Measurements from ENCODE around the gene CDK16. TPM values are rescaled to one million over a fixed set of nuclear protein-coding genes. Genes with fewer than 3 reads are reported as not detected.

Gene CDK16
- total and polyA plus RNA-seq, 9 of the 15 experiments (the other 6 are each of a cell fraction or from before 2014, with no cell fraction given): 3.9 to 104 (median 57.5) TPM

GRCh38 chrX:47172549-47172948 lies 45.9 kb upstream of the CDK16 start:
- no peak for ATAC-seq
- H3K9ac ChIP-seq (ENCODE audit: insufficient read depth in 1 of 2, low read depth in 2 of 2, low read length in 2 of 2): no peak overlapping the region
- H3K27ac ChIP-seq (ENCODE audit: extremely low read depth, low read depth, low read length): no peak overlapping the region
- WGBS (ENCODE audit: insufficient coverage, low coverage, missing lambda C conversion rate): 83% methylated on average over 5 of the region's 7 CpGs
- H3K4me3 ChIP-seq: no peak overlapping the region
- H4K20me1 ChIP-seq (replicated peaks; ENCODE audit: control insufficient read depth, insufficient read depth, low read length): peaks cover 4% of the 10 kb centered on the region
- in situ Hi-C loops (cut with MboI) (no loop called here), intact Hi-C loops (cut with micrococcal nuclease) (no loop called here)
- H3K36me3 ChIP-seq (ENCODE audit: control insufficient read depth, insufficient read depth, low read length): peaks cover 80% of the 10 kb centered on the region; the same call in 2 of the 3 replicates
- ChIA-PET CTCF (ENCODE audit: low intra/inter-chr PET ratio) (no interaction called here), POLR2A (interaction anchor here (0.6 kb wide), 1 partner anchor 26 kb away, joined by 3 read pairs; no protein-coding TSS in a partner anchor)
- H2AFZ ChIP-seq (ENCODE audit: low read depth, low read length): no peak overlapping the region
- H3K79me2 ChIP-seq (ENCODE audit: control insufficient read depth, insufficient read depth, low read length): peaks cover 4% of the 10 kb centered on the region; the same call in 1 of the 3 replicates
- no peak for DNase-seq (ENCODE audit: extremely low read depth in 1 of 4, low spot score in 3 of 4)
- no peaks in the 10 kb centered on the region for H3K27me3 ChIP-seq (ENCODE audit: control insufficient read depth in 2 of 2, insufficient read depth in 2 of 2, low read length in 2 of 2)
- TF ChIP-seq ZNF583 (CRISPR knock-in tag; IDR thresholded peaks at IDR 0.05): no peak
- no peak for TF ChIP-seq KAT2B (IDR thresholded peaks at IDR 0.05; ENCODE audit: low read depth, low read length)
- no peak for TF ChIP-seq COPS2 (conservative IDR thresholded peaks at IDR 0.05)
- FAIRE-seq: no peak
- no peaks in the 10 kb centered on the region; a peak in 1 of 5 replicates for H3K4me1 ChIP-seq (replicated peaks in 1 of 2; ENCODE audit: control insufficient read depth in 2 of 2, insufficient read depth in 2 of 2, low read length in 2 of 2)
- H3K9me1 ChIP-seq (ENCODE audit: control insufficient read depth, insufficient read depth, low read length): no peaks in the 10 kb centered on the region
- no peaks in the 10 kb centered on the region for H3K9me3 ChIP-seq (replicated peaks; ENCODE audit: control insufficient read depth, insufficient read depth, low read depth, low read length)
- no TSS peak for BruUV-seq (replicated peaks)
- no peak overlapping the region for H3K4me2 ChIP-seq (ENCODE audit: insufficient read depth, low read length)

GRCh38 chrX:47172971-47173792 lies 45.3 kb upstream of the CDK16 start:
- Histone ChIP-seq H2AFZ (ENCODE audit: low read depth, low read length) (no peak overlapping the region), H3K27me3 (ENCODE audit: control insufficient read depth in 2 of 2, insufficient read depth in 2 of 2, low read length in 2 of 2) (no peaks in the 10 kb centered on the region), H3K27ac (ENCODE audit: extremely low read depth, low read depth, low read length) (no peak overlapping the region), H3K9ac (ENCODE audit: insufficient read depth in 1 of 2, low read depth in 2 of 2, low read length in 2 of 2) (no peak overlapping the region), H3K4me2 (ENCODE audit: insufficient read depth, low read length) (no peak overlapping the region), H3K4me1 (replicated peaks in 1 of 2; ENCODE audit: control insufficient read depth in 2 of 2, insufficient read depth in 2 of 2, low read length in 2 of 2) (no peaks in the 10 kb centered on the region; a peak in 1 of 5 replicates), H3K4me3 (no peak overlapping the region), H4K20me1 (replicated peaks; ENCODE audit: control insufficient read depth, insufficient read depth, low read length) (peaks cover 4% of the 10 kb centered on the region), H3K36me3 (ENCODE audit: control insufficient read depth, insufficient read depth, low read length) (peaks cover 85% of the 10 kb centered on the region; the same call in 2 of the 3 replicates), H3K79me2 (ENCODE audit: control insufficient read depth, insufficient read depth, low read length) (no peaks in the 10 kb centered on the region), H3K9me1 (ENCODE audit: control insufficient read depth, insufficient read depth, low read length) (no peaks in the 10 kb centered on the region), H3K9me3 (replicated peaks; ENCODE audit: control insufficient read depth, insufficient read depth, low read depth, low read length) (no peaks in the 10 kb centered on the region)
- DNase-seq (ENCODE audit: extremely low read depth in 1 of 4, low spot score in 3 of 4) (no peak), ATAC-seq (no peak), FAIRE-seq (no peak)
- TF ChIP-seq POLR2G (IDR thresholded peaks at IDR 0.05; ENCODE audit: low read depth, low read length): peak; percentile 25; the same call in 1 of the 2 replicates
- TF ChIP-seq STAT5B (CRISPR knock-in tag; IDR thresholded peaks at IDR 0.05): no peak
- ChIA-PET POLR2A (interaction anchor here (0.7 kb wide), 1 partner anchor 605 kb away, joined by 4 read pairs; no protein-coding TSS in a partner anchor), CTCF (ENCODE audit: low intra/inter-chr PET ratio) (no interaction called here)
- in situ Hi-C loops (cut with MboI): no loop called here
- intact Hi-C loops (cut with micrococcal nuclease): no loop called here
- no TSS peak for BruUV-seq (replicated peaks)
- WGBS (ENCODE audit: insufficient coverage, low coverage, missing lambda C conversion rate): 98% methylated on average over 9 of the region's 18 CpGs
